Dedifferentiated amniotic fluid mesenchymal stem cell (primary cell): ENCODE measurements around the gene NACAD.

Experiments used
- DNase-seq: peaks from one replicate; pipeline ENCODE4 v3.0.0-alpha.2; 2016; ENCODE audit errors: extremely low spot score

The NACAD gene

DNA sequence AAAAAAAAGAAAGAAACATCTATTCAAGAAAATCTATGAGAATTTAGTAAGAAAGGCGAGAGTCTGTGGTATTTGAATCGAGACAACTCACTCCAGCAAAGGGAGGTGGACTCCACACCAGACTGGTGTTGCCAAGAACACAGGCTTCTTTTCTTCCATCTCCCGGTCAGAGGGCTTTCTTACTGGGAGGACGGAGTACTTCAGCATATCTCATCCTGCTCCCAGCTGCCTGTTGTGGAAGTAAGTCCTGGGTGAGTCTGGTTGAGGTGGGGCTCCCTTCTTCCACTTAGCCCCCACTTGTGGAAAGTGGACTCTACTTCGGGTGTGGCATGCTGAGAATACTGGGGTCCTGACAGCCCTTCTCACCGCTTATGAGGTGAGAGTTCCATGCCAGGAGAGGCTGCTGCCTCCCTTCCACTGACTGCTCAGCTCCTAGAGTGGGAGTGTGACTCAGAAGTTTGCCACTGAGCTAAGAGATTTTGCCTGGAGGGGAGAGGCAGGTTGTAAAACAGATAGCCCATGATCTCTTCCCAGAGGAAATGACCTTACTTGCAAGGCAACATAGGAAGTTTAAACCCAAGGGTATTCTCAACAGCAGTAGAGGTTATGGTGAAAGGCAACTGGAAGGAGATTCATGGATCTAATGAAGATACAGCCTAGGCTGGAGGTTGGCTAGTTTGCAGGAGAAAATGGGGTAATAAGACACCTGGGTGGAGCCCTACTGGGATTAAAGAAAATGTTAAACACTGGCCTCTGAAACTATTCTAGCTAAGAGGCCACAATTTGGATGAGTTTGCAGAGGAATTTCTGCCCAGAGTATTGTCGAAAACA, 3.5 kb upstream of the NACAD start:
- peak; percentile 54 for DNase-seq

DNA sequence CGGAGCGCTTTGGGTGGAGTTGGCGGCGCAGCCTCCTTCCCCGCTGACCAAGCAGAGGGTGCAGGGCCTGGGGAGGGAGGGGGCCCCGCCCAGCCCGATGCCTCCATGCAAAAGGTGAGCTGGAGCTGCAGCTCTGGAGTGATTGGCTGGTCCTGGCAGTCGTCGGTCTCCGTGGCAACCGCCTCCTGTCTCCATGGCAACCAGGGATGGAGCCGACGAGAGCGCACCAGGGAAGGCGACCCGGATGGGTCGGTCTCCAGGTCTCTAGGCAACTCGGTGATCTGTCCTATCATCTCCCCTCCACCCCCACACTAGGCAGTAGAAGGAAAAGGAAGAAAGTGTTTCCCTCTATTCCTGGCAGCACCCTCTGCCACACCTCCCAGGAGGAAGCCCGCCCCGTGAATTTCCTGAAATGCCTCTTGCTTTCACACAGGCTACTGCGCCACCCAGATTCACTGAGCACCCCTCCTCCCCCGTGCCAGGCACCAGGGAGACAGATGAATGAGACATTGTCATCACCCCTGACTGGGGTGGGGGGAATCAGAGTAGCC, 647 bp upstream of the NACAD start:
- peak; percentile 19 for DNase-seq

DNA sequence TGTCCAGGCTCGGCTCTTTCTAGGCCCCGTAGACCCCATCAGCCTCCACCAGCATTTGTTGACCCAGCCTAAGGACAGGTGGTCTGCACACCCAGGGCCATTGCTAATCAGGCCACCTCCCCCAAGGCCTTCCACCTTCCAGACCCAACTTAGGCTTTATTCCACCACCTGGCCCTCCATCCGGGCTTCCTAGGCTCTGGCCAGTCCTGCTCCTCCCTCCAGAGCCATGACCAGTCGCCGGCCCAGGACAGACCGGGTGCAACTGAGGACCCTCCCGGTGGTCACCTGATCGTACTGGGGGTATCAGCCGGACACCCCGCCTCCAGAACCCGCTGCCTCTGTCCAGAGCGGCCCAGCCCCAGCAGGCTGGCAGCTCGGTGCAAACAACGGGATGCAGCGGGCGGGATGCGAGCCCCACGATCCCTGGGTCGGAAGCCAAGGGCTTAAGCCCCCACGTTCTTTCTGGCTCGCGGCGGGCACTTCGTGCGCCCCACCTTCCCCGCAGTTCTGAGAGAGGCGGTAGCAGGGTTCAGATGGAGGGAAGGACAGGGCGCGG, 545 bp downstream of the NACAD start:
- DNase-seq, result no peak

DNA sequence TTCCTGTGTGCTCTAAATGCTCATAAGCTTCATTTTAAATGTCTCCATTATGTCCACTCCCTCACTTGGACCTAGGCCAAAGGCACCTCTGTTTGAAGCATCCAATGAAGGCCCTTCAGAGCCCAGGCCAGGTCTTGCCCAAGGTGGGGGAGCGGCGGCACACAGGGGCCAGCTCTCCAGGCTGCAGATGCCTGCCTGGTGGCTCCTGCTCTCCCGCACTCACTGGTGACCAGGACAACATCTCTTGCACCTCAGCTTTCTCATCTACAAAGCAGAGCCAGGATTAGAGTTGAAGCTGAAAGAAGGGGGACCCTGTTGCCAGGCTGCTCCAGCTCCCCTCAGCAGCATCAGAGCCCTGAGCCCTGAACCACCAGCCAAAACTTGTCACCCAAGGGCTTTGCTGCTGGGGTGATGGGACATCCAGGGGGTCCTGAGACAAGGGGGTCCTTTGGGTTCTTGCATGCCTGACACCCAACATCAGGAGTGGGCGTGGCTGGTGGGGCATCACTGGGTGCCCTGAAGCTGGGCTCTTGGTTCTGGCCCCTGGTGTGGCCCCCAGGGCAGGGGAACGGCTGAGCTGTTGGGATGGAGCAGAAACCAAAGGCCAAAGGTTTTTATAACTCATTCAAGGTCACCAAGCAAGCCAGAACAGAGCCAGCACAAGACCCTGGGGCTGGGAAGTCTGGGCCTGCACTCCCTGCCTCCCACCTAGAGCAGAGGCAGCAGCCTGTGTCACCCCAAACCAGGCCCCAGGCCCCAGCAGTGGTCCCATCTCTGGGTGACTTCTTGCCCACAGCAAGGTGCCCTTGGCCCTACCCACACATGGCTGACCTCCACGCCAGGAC, 1.2 kb downstream of the NACAD start:
- no peak for DNase-seq

DNA sequence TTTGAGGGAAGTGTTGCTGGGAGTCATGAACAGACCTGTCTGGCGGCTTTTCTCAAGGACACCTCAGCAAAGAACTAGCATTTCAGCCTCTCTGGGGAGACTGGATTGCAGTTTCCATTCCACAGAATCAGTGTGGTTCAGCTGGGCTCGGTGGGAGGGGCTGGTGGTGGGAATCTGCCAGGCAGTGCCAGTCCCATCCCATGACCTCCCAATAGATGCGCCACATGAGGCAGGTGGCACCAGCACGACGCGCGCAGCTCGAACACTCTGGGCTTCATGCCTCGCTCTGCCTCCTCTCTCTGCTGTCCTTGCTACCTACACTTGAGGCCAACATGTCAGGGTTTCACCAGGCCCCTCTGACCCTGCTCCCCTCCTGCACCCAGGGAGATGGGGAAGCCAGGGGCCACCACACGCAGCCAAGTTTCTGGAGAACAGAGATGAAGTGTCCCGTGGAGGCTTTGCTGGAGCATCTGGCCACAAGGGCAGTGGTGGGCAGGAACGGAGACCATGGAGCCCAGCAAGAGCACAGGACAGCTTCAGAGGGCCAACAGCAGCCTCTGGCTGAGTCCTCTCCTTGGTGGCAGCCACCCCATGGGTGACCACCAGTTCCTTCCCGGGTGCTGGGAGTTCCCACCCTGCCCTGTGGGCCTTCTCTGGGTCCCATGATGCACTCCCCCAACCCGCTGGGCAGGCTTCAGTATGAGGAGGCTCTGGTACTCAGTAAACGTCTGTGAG, 2.3 kb downstream of the NACAD start:
- DNase-seq, result no peak

DNA sequence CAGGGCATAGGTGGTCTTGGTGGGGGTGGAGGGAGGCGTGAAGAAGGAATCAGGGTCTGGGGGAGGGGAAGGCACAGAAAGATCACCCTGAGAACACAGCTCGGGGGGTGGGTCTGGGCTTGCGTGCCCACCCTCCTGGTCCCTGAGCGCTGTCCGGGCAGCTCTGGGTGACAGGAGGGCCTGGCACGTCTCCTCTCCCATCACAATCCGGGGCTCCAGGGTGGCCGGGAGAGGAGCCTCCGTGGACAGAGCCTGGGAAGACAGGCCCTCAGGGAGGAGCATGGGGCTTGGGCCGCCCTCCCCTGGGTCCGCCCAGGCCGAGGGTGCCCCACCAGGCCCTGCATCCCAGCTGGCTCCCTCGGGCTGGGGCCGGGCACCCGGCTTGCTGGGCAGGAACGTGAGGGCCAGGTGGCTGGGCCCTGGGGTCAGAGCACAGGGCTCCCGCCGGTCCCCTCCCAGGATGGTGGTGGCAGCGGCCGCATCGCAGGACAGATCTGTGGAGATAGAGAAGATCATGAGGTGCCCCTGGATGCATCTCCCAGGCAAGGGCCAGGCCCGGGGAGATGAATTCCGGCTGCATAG, 3.1 kb downstream of the NACAD start:
- DNase-seq, result no peak

DNA sequence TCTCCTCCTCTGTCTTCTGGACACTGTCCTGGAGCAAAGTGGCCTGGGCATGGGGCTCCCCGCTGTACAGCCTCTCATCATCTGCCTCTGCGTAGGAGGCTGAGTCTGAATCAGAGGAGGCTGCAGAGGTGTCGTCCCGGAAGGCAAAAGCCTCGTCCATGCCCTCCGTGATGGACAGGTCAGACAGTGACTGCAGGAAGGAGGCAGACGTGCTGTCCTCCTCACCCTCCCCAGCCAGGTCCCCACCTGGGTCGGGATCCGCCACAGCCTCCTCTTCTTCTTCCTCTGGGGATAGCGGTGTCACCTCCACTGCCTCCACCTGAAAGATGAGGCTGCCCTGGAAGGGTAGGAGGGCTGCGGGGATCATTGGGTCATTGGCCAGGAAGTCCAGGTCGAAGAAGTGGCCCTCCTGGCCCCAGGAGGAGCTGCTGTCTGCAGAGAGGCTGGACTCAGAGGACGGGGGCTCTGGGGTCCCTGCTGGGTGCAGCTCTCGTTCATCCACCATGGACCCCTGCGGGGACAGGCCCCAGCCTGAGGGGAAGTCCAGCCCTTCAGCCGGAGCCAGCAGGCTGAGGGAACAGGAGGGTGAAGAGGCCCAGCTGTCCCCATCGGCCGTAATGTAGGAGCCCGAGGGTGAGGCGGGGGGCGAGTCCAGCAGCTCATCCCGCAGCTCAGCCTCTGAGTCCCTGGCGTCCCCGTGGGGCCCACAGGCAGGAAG, 3.7 kb downstream of the NACAD start:
- DNase-seq, result no peak

DNA sequence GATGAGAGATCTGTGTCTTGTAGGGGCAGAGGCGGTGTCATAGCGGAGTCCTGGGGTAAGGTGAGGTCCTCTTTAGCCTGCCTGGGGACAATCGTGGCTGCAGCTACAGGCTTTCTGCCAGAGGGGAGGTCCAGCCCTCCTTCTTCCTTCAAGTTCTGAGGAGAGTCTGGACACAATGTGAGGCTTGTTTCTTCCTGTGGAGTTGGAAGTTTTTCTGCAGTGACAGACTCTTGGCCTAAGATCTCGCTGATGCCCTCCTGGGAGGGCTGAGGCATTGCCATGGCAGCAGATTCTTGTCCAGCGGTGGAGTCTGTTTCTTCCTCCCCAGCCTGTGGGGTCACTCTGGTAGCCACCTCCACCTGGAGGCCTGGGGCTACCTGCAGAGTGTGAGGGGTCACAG, 4.4 kb downstream of the NACAD start:
- DNase-seq, result no peak

DNA sequence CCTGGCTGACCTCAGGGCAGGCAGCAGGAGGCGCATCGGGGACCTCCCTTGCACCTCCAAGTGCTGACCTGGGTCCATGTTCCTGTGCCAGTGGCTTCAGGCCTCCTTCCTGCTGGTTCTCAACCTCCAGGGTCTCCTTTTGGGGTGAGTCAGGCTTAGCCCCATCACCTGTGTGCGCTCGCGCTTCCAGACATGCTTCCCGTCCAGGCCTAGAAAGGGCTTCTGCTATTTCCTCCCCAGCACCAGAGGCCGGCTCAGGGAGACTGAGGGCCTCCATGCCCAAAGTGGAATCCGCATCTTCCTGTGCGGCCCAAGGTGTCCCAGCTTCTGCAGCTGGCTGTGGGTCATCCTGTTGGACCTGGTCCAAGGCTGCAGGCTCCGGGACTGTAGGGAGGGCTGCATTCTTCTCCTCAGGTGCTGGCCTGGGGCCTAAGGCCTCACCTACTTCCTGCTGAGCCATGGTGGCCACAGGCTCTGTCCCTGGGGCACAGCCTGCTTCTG, 5.9 kb downstream of the NACAD start:
- no peak for DNase-seq

DNA sequence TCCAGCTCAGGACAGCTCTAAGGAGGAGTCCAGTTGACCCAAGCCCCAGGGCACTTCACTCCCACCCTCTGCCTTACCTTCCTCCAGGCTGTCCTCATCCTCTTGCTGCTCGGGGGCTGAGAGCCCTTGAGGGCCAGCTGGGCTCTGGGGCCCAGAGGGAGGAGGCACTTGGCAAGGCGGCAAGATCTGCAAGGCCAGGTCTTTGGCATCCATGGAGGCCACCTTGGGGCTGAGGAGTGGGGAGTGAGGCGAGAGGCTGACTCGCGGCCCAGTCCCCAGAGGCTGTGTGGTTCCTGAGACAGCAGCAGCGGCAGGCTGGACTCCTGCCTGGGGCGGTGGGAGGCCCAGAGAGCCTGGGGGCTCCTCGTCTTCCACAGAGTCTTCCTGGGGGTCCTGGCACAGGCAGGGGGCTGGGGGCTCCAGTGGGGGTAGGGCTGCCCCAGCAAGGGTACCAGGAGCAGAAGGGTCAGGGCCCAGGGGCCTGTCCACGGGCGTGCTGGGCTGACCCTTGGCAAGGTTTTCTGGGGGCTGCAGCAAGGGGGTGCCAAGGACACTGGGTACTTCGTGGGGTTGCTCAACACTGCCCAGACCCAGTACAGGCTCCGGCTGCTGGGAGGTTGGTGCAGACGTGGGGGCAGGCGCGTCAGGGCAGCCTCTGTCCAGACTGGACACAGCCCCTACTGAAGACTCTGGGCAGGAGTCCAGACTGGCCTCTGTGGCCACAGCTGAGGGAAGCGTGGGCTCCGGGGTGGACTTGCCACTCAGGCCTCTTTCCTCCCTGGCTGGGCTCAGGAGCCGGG, 6.5 kb downstream of the NACAD start:
- no peak for DNase-seq

DNA sequence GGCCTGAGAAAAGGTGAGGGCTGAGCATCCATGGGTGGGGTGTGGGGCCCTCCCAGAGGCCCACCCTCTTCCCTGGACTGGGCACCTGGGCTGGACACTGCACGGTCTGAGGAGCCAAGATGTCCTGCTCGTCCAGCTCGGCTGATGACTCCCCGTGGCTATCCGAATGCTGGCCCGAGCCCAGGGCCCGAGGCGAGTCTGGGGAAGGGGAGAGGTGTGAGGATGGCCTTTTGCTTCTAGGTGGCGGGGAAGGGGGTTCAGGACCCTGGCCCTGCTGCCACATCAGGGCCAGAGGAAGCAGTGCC, 7.1 kb downstream of the NACAD start:
- no peak for DNase-seq

DNA sequence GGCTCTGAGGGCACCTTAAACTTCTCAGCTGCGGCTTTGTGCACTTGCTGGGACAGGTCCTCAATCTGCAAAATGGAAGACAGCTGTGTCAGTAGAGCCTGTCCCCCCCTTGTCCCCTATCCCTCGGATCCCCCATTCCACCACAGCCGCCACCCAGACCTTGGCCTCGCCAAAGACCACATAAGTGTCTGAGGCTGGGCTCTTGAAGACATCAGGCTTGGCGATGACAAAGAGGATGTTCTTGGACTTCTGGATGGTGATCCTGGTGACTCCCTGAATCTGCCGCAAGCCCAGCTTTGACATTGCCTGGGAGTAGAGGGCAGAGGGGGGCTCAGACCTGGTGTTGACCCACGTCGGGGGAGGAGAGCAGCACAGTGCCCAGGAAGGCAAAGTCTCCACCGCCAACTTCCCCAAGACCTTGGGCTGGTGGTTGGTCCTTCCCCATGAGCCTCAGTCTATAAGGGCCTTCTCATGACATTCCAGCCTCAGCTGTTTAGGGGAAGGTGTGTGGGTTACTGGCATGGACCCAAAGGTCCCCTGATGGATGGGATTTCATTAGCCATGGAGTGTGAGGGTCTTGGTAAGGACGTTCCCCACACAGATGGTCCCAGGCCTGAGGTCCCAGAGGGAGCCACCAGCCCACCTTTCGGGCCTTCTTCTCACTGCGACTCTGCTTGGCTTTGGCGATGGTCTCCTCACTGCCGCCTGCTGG, 7.7 kb downstream of the NACAD start:
- no peak for DNase-seq

DNA sequence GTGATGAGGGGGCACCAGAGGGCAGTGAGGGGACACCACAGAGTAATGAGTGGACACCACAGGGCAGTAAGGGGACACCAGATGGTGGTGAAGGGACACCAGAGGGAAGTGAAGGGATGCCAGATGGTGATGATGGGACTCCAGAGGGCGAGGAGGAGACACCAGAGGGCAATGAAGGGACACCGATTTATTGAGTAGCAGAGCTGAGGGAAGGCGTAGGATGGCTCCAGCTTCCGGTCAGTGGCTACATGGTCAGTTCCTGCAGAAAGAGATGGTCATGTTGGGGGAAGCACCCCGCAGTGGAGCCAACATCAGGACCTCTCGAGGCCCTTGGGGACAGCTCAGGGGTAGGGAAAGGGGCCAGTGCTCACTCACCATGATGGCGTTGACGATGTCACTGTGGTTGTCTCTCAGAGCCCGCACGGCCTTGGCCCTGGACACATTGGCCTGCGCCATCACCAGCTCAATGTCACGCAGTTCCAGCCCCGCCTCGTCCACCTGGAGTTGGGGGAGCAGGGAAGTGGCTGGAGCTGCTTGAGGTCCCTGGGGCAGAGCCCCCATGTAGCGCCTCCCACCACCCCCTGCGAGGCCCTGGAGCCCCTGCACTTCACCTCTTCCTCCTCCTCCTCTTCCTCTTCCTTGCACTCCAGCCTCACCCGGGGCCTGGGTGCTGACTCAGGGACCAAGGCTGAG, 8.4 kb downstream of the NACAD start:
- no peak for DNase-seq

DNA sequence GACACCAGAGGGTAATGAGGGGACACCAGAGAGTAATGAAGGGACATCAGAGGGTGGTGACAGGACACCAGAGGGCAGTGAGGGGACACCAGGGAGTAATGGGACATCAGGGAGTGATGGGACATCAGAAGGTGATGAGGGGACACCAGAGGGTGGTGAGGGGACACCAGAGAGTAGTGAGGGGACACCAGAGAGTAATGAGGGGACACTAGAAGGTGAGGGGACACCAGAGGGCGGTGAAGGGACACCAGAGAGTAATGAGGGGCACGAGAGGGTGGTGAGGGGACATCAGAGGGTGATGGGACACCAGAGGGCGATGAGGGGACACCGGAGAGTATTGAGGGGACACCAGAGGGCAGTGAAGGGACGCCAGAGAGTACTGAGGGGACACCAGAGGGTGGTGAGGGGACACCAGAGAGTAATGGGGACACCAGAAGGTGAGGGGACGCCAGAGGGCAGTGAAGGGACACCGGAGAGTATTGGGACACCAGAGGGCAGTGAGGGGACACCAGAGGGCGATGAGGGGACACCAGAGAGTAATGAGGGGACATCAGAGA, 10.6 kb downstream of the NACAD start:
- DNase-seq, result no peak

DNA sequence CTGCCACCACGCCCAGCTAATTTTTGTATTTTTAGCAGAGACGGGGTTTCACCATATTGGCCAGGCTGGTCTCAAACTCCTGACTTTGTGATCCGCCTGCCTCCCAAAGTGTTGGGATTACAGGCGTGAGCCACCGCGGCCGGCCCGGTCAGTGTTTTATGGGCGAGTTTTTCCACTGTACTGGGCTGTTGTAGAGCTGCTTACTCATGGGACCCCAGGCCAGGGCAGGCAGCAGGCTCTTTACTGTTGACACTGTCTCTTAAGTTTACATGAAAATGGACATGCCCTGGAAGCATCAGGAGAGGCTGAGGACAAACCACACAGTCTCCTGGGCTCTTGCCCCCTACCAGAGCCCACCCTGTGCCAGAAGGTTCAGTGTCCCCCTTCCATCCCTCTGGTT, 11.2 kb downstream of the NACAD start:
- DNase-seq, result no peak

DNA sequence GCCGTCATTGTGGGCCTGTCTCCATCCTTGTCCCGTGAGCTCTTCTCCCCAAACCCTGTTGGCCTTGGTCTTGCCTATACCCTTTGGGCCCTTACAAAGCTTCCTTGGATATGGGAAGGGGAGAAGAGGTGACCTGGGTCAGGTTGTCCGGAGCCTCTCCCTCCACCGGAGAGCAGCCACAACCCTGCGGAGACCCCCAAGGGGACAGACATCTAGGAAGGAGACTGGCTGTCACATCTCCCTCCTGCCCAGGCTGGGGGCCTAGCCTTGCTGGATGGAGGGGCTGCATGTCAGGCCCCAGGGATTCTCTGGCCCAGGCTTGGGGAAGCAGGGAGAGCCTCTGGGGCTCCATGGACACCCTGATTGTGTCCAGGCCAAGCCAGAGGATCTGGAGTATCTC, 11.8 kb downstream of the NACAD start:
- no peak for DNase-seq

DNA sequence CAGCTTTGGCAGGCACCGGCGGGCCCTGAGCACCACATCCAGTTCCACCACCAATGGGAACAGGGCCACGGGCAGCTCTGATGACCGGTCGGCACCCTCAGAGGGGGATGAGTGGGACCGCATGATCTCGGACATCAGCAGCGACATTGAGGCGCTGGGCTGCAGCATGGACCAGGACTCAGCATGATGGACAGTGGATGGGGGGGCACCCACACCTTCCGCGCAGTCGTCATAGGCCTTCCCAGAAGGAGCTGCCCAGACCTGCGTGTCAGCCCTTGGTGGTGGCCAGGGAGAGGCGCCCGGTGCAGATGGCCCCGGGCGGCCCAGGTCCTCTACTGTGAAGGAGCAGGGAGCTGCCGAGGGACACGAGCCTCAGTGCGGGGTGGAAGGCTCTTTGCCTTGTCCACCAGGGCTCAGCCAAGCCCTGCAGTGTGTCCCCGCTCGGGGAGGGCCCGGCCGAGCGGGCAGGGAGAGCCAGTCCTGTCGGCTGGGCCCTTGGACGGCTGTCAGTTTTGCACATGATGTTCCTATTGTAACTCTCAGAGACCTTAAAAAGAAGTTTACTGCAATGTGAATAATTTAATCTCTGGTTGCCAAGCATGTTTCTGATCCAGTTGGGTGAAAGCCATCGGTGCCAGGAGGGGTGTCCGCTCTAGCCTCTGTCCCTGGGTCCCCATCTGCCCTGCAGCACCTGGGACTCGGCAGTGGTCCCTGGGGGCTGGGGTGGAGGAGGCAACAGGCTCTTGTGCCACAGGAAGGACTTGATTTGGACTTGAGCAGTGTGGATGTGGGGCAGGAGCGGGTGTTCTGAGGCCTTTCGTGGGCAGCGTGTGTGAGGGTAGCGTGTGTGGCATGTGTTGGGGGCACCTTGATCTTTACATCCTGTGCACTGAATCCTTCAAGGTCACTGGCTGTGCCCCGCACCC, 12.6 kb downstream of the NACAD start:
- DNase-seq, result no peak

DNA sequence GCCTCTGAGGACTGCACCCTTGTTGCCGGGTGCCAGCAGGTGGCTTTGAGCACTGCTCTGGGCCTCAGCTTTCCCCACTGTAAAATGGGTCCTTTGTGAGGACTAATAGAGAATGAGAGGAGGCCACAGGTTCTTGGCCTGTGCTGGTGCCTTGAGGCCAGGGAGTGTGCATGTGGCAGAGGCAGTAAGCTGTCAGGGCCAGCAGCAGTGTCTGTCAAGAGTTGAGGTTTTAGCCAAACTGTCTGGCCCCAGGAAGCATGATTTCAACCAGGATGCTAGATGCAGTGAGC, 13.5 kb downstream of the NACAD start:
- no peak for DNase-seq
